ENCODE data around the gene KRTAP10-10. TPM values are rescaled to one million over a fixed set of nuclear protein-coding genes. Genes with fewer than 3 reads are reported as not detected.

KRTAP10-10 gene
- total and polyA plus RNA-seq, 2 of the 8 experiments (the other 6 are each of a cell fraction or from before 2014, with no cell fraction given) = not detected

- Histone ChIP-seq H3K23me2 (ENCODE audit: low read depth, low read length) (no peaks in the 10 kb centered on the region), H3K36me3 (ENCODE audit: control insufficient read depth in 2 of 4, insufficient read depth in 4 of 4, low read length in 3 of 4) (no peaks in the 10 kb centered on the region), H3K23ac (ENCODE audit: insufficient read length) (no peak overlapping the region), H2BK15ac (ENCODE audit: low read length) (no peak overlapping the region), H3K79me1 (ENCODE audit: low read depth, low read length) (no peaks in the 10 kb centered on the region; the same call in 1 of the 2 replicates), H3K27me3 (replicated peaks in 1 of 4; ENCODE audit: control insufficient read depth in 3 of 4, extremely low read depth in 1 of 4, insufficient read depth in 3 of 4, low read length in 3 of 4) (peaks cover 0 to 2% (median 0%) of the 10 kb centered on the region in 4 experiments; a peak in 1 of 7 replicates), H2AK5ac (ENCODE audit: low read depth, low read length) (no peak overlapping the region), H2BK20ac (ENCODE audit: low read length) (no peak overlapping the region), H3K79me2 (ENCODE audit: control insufficient read depth in 1 of 2, insufficient read depth in 2 of 2, low read length in 2 of 2) (no peaks in the 10 kb centered on the region), H4K91ac (replicated peaks; ENCODE audit: insufficient read length, low read length) (no peak overlapping the region), H3K56ac (replicated peaks; ENCODE audit: insufficient read length, low read depth, low read length) (no peak overlapping the region), H4K5ac (ENCODE audit: insufficient read length, low read depth, low read length) (no peak overlapping the region), H4K8ac (ENCODE audit: extremely low read depth, insufficient read depth, low read length) (no peak overlapping the region), H3K4me2 (ENCODE audit: insufficient read depth in 1 of 2, low read depth in 2 of 2, low read length in 2 of 2) (no peak overlapping the region), H3K27ac (ENCODE audit: low read depth, low read length) (no peak overlapping the region), H2AFZ (ENCODE audit: low read length) (no peak overlapping the region), H3K18ac (ENCODE audit: extremely low read depth, low read length) (no peak overlapping the region), H3K4me1 (replicated peaks in 1 of 4; ENCODE audit: control insufficient read depth in 3 of 4, insufficient read depth in 4 of 4, low read length in 3 of 4) (no peaks in the 10 kb centered on the region; a peak in 1 of 7 replicates), H3K4ac (replicated peaks; ENCODE audit: insufficient read length, low read depth, low read length) (no peak overlapping the region), H2BK12ac (ENCODE audit: low read depth, low read length) (no peak overlapping the region), H3K9me3 (ENCODE audit: insufficient read depth in 2 of 2, low read depth in 1 of 2, low read length in 1 of 2) (peaks cover 0 to 4% of the 10 kb centered on the region in 2 experiments; a peak in 2 of 4 replicates), H3K4me3 (ENCODE audit: extremely low read depth in 1 of 4, insufficient read depth in 2 of 4, low read depth in 3 of 4, low read length in 4 of 4) (no peak overlapping the region), H2BK5ac (ENCODE audit: low read depth, low read length) (no peak overlapping the region), H3K9ac (replicated peaks in 1 of 4; ENCODE audit: extremely low read depth in 1 of 4, low read depth in 3 of 4, low read length in 3 of 4) (no peak overlapping the region), H2BK120ac (replicated peaks; ENCODE audit: low read depth, low read length) (no peak overlapping the region), H3K14ac (ENCODE audit: insufficient read length) (no peak overlapping the region), H4K20me1 (replicated peaks in 1 of 2; ENCODE audit: control insufficient read depth in 1 of 2, insufficient read depth in 2 of 2, low read length in 2 of 2) (no peaks in the 10 kb centered on the region)
- DNase-seq (ENCODE audit: low read depth in 1 of 2, low spot score in 2 of 2) = no peak
- POLR2A ChIA-PET (ENCODE audit: partially characterized antibody) = no interaction called here
- CTCF ChIA-PET (ENCODE audit: partially characterized antibody) = interaction anchor here (1.0 kb wide), 1 partner anchor 34 kb away, joined by 3 read pairs; no protein-coding TSS in a partner anchor
- peak; percentile 90 for TF ChIP-seq MAX (IDR thresholded peaks at IDR 0.05)
- no peak for TF ChIP-seq NANOG (IDR thresholded peaks at IDR 0.05; ENCODE audit: insufficient read depth, low read depth, low read length, poor library complexity, severe bottlenecking)
- TF ChIP-seq E2F6 (IDR thresholded peaks at IDR 0.05) = peak; percentile 96
- no peak for TF ChIP-seq ATF3 (IDR thresholded peaks at IDR 0.05; ENCODE audit: insufficient read depth, low read depth, low read length)
- TF ChIP-seq EP300 (IDR thresholded peaks at IDR 0.05; ENCODE audit: borderline replicate concordance in 1 of 2, low read depth in 2 of 2, low read length in 2 of 2) = no peak
- TF ChIP-seq GABPA (IDR thresholded peaks at IDR 0.05; ENCODE audit: borderline replicate concordance, insufficient read depth, low read length) = no peak
- TF ChIP-seq TCF12 (IDR thresholded peaks at IDR 0.05; ENCODE audit: low read depth, low read length) = no peak
- TF ChIP-seq SP1 (IDR thresholded peaks at IDR 0.05; ENCODE audit: low read depth, low read length) = peak; percentile 56; the same call in 1 of the 2 replicates
- no peak for FAIRE-seq
- WGBS, 2 experiments (ENCODE audit: extremely low coverage in 1 of 2, insufficient coverage in 1 of 2, insufficient read length in 1 of 2, insufficient replicate concordance in 2 of 2, low coverage in 1 of 2, low lambda C conversion rate in 2 of 2, missing lambda C conversion rate in 1 of 2) = 79% methylated on average over 14 of the region's 14 CpGs; no CpG with 5 or more reads in 1 of the 2 experiments
Measured at GRCh38 chr21:44653123-44653522, 16.0 kb downstream of the KRTAP10-10 start.

Data from H1 (cell line).